K562 (cell line): Measurements from ENCODE around the gene RETREG2. TPM values are rescaled to one million over a fixed set of nuclear protein-coding genes. Genes with fewer than 3 reads are reported as not detected.

ENCODE experiments used
- ETV1 ChIP-seq: fragments of 450-650 bp; conservative IDR thresholded peaks from 2 replicates; pipeline ENCODE4 v1.6.1; 2016; ENCODE audit warnings: missing genetic modification characterization, control low read depth, low read depth, missing compliant biosample characterization
- FOSL1 ChIP-seq: fragments of 200-800 bp; sonication (Bioruptor generic); conservative IDR thresholded peaks from 2 replicates; pipeline ENCODE4 v1.6.1; 2016; ENCODE audit warnings: missing genetic modification characterization, missing compliant biosample characterization
- HDAC2 ChIP-seq: fragments of 450-650 bp; IDR thresholded peaks from 2 replicates; pipeline ENCODE4 v1.6.1; 2016; ENCODE audit warnings: mild to moderate bottlenecking
- KDM1A ChIP-seq, 2 experiments: fragments of 450-650 bp; IDR thresholded peaks; 2 replicates each; pipeline ENCODE4 v1.6.1; 2016; ENCODE audit warnings: mild to moderate bottlenecking in 2 of 2
- MECOM ChIP-seq: fragments of 250-450 bp; sonication (Bioruptor Pico); IDR thresholded peaks from 2 replicates; pipeline ENCODE4 v1.8.0; 2022; ENCODE audit warnings: inconsistent platforms
- POLR2G ChIP-seq: fragments of 200-400 bp; formaldehyde crosslinking; IDR thresholded peaks from 2 replicates; pipeline ENCODE4 v1.6.1; 2017; ENCODE audit warnings: low read depth, mild to moderate bottlenecking, antibody characterized with exemption, low read length, moderate library complexity
- PPARD ChIP-seq: fragments of 250-450 bp; sonication (Bioruptor Pico); IDR thresholded peaks from 2 replicates; pipeline ENCODE4 v1.8.0; 2022; ENCODE audit warnings: inconsistent platforms, mild to moderate bottlenecking, moderate library complexity
- SREBF1 ChIP-seq: fragments of 150-350 bp; IDR thresholded peaks from 2 replicates; pipeline ENCODE4 v1.6.1; 2014; ENCODE audit warnings: antibody characterized with exemption, low read depth, low read length, borderline replicate concordance
- SREBF2 ChIP-seq: sonication (generic); formaldehyde crosslinking; IDR thresholded peaks from 2 replicates; pipeline ENCODE4 v1.4.0; 2020; ENCODE audit warnings: mild to moderate bottlenecking, missing genetic modification reagents
- ZBTB1 ChIP-seq: sonication (generic); formaldehyde crosslinking; IDR thresholded peaks from 2 replicates; pipeline ENCODE4 v1.8.1; 2023; ENCODE audit warnings: missing genetic modification reagents, low read depth, mild to moderate bottlenecking, borderline replicate concordance
- ZBTB11 ChIP-seq, 3 experiments: fragments of 200-800 bp in 1 of 3; fragments of 250-450 bp in 1 of 3; fragments of 450-650 bp in 1 of 3; sonication (Bioruptor Pico) in 1 of 3; sonication (Bioruptor generic) in 1 of 3; formaldehyde crosslinking in 1 of 3; IDR thresholded peaks; 2 replicates each; pipeline versions ENCODE4 v1.6.1 to v1.8.0; 2016 to 2022; ENCODE audit warnings: mild to moderate bottlenecking in 2 of 3, missing genetic modification characterization in 2 of 3, missing compliant biosample characterization in 1 of 3, moderate library complexity in 1 of 3
- ZNF133 ChIP-seq: fragments of 250-450 bp; sonication (Bioruptor Pico); IDR thresholded peaks from 2 replicates; pipeline ENCODE4 v1.4.0; 2020; ENCODE audit warnings: mild to moderate bottlenecking
- ZNF408 ChIP-seq: fragments of 250-450 bp; sonication (Bioruptor Pico); IDR thresholded peaks from 2 replicates; pipeline ENCODE4 v1.4.0; 2020; ENCODE audit warnings: low read depth, mild to moderate bottlenecking, moderate library complexity
- ZNF436 ChIP-seq: fragments of 250-450, 450-650 bp; sonication (Bioruptor Pico); formaldehyde crosslinking; IDR thresholded peaks from 2 replicates; pipeline ENCODE4 v1.7.0; 2020; ENCODE audit warnings: mild to moderate bottlenecking
- polyA plus RNA-seq, 8 experiments: library from polyadenylated mRNA; depleted of rRNA in 4 of 8; stranded (reverse) in 5 of 8; unstranded in 3 of 8; fragments of >200 nt; fragmentation: Nextera tagmentation in 2 of 8; fragmentation: Illumina TruSeq in 1 of 8; extraction: Ambion mirVana in 2 of 8; extraction: Trizol in 1 of 8; gene quantifications; 2 replicates each; pipeline versions ENCODE4 v1.2.1 to v1.2.3, GENCODE V29; 2011 to 2014; ENCODE audit warnings: inconsistent platforms in 1 of 8, missing spikeins in 1 of 8
- total RNA-seq, 7 experiments: library from RNA; depleted of rRNA in 6 of 7; stranded (reverse); fragments of >200 nt in 6 of 7; fragmentation: Illumina TruSeq in 2 of 7; extraction: Trizol in 2 of 7; gene quantifications; 2 replicates each; pipeline versions ENCODE4 v1.2.1 to v1.2.3, GENCODE V29; 2011 to 2021; ENCODE audit warnings: low replicate concordance in 1 of 7
- TF ChIP-seq, protein P1 (sequence below): fragments of 250-450 bp; sonication (Bioruptor Pico); IDR thresholded peaks from 2 replicates; pipeline ENCODE4 v1.8.0; 2021; ENCODE audit warnings: mild to moderate bottlenecking, moderate library complexity
- TF ChIP-seq, protein P2 (sequence below): fragments of 150-350 bp; IDR thresholded peaks from 2 replicates; pipeline ENCODE4 v1.6.1; 2014; ENCODE audit warnings: low read depth, mild to moderate bottlenecking, low read length, borderline replicate concordance

Gene RETREG2
- total and polyA plus RNA-seq, 9 of the 15 experiments (the other 6 are each of a cell fraction or from before 2014, with no cell fraction given): 4.9 to 40.1 (median 19.2) TPM

GRCh38 chr2:219160186-219161017 is 17.7 kb upstream of the RETREG2 start, which contains the start of gene NHEJ1 (continued):
- no peak for TF ChIP-seq MECOM
- TF ChIP-seq KDM1A (IDR thresholded peaks at IDR 0.05): no peak
- TF ChIP-seq PPARD (CRISPR knock-in tag): no peak
- TF ChIP-seq ZBTB1 (CRISPR knock-in tag): peak; percentile 61; the same call in 1 of the 2 replicates
- TF ChIP-seq, protein P1, sequence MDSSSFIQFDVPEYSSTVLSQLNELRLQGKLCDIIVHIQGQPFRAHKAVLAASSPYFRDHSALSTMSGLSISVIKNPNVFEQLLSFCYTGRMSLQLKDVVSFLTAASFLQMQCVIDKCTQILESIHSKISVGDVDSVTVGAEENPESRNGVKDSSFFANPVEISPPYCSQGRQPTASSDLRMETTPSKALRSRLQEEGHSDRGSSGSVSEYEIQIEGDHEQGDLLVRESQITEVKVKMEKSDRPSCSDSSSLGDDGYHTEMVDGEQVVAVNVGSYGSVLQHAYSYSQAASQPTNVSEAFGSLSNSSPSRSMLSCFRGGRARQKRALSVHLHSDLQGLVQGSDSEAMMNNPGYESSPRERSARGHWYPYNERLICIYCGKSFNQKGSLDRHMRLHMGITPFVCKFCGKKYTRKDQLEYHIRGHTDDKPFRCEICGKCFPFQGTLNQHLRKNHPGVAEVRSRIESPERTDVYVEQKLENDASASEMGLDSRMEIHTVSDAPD (CRISPR knock-in tag): no peak
- TF ChIP-seq ZNF408 (CRISPR knock-in tag): no peak
- TF ChIP-seq SREBF2 (CRISPR knock-in tag): no peak
- TF ChIP-seq, protein P2, sequence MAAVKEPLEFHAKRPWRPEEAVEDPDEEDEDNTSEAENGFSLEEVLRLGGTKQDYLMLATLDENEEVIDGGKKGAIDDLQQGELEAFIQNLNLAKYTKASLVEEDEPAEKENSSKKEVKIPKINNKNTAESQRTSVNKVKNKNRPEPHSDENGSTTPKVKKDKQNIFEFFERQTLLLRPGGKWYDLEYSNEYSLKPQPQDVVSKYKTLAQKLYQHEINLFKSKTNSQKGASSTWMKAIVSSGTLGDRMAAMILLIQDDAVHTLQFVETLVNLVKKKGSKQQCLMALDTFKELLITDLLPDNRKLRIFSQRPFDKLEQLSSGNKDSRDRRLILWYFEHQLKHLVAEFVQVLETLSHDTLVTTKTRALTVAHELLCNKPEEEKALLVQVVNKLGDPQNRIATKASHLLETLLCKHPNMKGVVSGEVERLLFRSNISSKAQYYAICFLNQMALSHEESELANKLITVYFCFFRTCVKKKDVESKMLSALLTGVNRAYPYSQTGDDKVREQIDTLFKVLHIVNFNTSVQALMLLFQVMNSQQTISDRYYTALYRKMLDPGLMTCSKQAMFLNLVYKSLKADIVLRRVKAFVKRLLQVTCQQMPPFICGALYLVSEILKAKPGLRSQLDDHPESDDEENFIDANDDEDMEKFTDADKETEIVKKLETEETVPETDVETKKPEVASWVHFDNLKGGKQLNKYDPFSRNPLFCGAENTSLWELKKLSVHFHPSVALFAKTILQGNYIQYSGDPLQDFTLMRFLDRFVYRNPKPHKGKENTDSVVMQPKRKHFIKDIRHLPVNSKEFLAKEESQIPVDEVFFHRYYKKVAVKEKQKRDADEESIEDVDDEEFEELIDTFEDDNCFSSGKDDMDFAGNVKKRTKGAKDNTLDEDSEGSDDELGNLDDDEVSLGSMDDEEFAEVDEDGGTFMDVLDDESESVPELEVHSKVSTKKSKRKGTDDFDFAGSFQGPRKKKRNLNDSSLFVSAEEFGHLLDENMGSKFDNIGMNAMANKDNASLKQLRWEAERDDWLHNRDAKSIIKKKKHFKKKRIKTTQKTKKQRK: no peak
- TF ChIP-seq ZBTB11 (CRISPR knock-in tag; IDR thresholded peaks at IDR 0.05): no peak
- TF ChIP-seq HDAC2: no peak; the same call in none of the 2 replicates
- TF ChIP-seq FOSL1 (tag): no peak
- no peak for TF ChIP-seq SREBF1
- no peak for TF ChIP-seq ZNF133 (CRISPR knock-in tag)
- TF ChIP-seq ETV1 (tag): no peak
- no peak for TF ChIP-seq ZNF436 (CRISPR knock-in tag)
- peak; percentile 87; the same call in 1 of the 2 replicates for TF ChIP-seq POLR2G
